Stromal cell of bone marrow (primary cell): Measurements from ENCODE around the gene BEST4.
"Not testable (repeated sequence)": the region's sequence is repeated elsewhere in the genome, so short reads cannot be mapped to it uniquely, and the experiment has no call there.

Source experiments
- DNase-seq: peaks from one replicate; pipeline ENCODE4 v3.0.0-alpha.2; 2012; ENCODE audit warnings: low read depth

The BEST4 gene

DNA sequence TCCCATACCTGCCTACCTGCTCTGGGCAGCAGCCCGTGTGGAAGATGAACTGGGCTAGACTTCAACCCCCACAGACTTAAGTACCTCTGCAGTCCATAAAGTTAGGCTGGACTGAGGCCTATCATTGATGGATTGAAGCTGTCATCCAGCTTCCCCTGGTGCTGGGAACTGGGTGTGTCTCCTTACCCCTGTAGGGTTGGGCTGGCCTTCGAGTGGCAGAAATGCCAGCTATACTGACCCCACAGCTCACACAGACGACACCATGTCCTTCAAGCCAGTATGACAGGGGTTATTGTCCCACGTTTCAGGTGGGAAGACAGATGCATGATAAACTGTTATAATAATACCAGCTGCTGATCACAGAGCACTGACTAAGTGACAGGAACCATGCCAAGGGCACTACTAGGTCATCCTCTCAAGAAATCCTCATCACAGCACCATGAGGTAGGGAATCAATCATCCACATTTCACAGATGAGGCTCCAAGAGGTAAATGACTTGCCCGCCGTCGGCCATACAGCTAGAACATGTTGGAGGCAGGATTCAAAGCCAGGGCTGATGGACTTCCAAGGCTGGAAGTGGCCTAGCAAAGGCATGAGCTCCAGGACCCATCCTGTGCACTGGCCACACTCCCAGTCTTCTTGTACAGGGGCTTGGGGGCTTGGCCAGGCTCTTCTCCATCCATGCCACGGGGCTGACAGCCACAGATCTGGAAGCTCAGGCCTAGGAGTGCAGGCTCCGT is at the start of gene BEST4:
TSS of gene BEST4 (minus strand) at position 51 of the 741 bp plus-strand sequence. CDS start 465 bp downstream, outside the sequence.
- DNase-seq: no peak

DNA sequence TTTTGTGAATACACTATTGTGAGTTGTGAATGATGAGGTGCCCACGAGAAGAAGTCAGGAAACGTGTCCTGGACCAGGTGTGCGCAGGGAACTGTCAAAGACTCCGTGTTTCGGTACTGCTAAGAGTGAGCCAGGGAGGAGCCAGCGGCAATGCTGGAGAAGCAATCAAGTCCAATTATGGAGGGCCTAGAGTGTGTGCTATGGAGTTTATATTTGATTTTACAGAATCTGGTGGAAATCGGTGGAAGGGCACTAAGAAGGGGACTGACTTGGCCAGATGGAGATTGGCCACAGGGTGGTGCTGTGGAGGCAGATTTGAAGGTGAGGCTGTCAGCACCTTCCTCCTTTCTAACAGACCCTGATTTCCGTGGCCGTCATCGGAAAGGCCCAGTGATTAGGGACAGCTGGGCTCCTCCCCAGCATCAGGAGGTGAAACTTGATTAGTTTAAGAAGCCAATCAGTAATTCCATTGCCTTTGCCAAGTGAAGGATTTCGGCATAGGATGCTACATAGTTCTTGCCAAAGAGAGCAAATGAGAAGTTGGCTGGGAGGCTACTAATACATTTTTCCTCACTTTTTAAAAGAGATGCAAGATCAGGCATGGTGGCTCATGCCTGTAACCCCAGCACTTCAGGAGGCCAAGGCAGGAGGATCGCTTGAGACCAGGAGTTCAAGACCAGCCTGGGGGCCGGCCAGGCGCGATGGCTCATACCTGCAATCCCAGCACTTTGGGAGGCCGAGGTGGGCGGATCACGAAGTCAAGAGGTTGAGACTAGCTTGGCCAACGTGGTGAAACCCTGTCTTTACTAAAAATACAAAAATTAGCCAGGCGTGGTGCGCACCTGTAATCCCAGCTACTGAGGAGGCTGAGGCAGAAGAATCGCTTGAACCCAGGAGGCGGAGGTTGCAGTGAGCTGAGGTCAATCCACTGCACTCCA is 48.0 kb upstream of the BEST4 start:
- peak; percentile 68 for DNase-seq

GRCh38 chr1:44834328-44834727 is 46.4 kb upstream of the BEST4 start:
- DNase-seq: no peak

- DNase-seq: no peak
These were observed 44.2 kb upstream of the BEST4 start for GRCh38 chr1:44832056-44832705.

DNA sequence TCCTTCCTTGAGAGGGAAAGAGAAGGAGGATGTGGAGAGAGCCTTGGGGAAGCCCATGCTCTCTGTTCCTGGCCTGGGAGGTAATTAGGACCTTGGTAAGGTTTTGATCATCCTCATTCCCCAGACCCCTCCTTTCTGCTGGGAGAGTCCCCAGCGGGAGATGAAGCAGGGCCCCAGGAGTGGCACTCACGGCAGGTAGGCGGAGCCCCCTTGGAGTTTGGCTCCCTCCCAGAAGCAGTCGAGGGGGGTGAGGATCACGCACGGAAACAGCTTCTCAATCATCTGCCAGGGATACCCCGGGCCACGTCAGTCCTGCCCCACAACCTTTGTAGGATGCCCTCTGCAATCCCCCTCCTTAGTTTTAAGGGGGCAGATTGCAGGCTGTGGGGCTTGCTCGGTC is 43.5 kb upstream of the BEST4 start:
- no peak for DNase-seq

GRCh38 chr1:44830900-44831304 is 42.9 kb upstream of the BEST4 start:
- DNase-seq: no peak

DNA sequence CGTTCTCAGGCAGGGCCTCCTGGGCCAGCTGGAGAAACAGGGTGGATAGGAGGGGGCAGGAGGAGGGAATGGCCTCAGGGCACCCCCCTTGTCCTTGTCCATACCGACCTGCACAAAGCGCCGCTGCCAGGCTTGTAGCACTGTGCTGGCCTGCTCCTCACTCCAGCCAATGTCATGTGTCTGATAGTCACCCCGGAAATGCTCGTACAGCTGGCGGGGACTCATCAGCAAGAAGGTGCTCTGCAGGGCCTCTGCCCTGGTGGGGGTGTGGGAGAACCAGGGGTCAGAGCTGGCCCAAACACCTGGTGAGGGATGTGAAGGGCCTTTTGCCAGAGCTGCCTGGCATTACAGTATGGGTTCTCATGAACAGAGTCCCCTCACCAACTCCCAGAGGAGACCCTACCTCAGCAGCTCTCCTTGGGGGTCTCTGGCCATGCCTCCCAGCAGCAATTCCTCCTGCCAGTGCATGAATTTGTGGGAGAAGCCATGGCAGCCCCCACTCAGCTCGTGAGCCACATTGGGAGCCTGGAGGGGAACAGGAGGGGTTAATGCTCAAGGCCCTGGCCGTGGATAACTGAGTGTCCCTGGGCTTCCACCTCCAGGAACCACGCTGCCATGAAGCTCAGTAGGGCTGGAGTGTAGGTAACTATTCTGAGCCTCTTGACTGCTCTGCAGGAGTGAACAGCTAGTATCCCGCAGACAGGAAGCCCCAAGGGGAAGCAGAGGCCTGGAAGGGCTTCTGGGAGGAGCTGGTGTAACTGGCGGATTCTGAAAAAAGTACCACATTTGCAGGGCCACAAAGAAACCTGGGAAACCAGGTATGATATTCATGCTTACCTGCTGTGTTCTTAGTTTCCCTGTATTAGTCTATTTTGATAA is 41.8 kb upstream of the BEST4 start:
- no peak for DNase-seq

DNA sequence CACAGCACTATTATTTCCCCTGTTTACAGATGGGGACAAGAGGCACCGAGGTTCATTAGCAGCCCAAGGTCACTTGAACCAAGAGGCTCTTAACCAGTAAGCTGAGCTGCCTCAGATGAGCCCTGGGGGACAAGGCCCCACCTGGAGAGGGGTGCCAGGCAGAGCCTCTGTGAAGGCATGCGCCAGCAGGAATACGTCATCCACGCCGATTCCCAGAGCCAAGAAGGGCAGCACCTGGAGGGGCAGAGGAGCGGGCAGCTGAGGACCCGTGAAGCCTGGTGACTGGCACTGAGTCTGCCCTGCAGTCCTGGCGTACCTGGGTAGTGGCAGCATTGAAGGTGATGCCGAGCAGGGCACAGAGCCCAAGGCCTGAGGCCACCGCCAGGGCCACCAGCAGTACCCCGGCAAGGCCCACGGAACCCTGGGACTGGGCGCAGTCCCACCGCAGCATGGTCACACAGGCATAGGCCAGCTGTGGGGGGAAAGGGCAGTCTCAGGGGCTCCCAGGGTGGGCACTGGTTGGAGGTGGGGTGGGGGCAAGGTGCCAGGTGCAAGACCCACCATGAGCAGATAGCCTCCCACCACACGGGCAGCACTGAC is 41.0 kb upstream of the BEST4 start:
- no peak for DNase-seq

GRCh38 chr1:44828003-44828651 is 40.2 kb upstream of the BEST4 start:
- DNase-seq: no peak

GRCh38 chr1:44827197-44828002 is 39.4 kb upstream of the BEST4 start:
- no peak for DNase-seq

DNA sequence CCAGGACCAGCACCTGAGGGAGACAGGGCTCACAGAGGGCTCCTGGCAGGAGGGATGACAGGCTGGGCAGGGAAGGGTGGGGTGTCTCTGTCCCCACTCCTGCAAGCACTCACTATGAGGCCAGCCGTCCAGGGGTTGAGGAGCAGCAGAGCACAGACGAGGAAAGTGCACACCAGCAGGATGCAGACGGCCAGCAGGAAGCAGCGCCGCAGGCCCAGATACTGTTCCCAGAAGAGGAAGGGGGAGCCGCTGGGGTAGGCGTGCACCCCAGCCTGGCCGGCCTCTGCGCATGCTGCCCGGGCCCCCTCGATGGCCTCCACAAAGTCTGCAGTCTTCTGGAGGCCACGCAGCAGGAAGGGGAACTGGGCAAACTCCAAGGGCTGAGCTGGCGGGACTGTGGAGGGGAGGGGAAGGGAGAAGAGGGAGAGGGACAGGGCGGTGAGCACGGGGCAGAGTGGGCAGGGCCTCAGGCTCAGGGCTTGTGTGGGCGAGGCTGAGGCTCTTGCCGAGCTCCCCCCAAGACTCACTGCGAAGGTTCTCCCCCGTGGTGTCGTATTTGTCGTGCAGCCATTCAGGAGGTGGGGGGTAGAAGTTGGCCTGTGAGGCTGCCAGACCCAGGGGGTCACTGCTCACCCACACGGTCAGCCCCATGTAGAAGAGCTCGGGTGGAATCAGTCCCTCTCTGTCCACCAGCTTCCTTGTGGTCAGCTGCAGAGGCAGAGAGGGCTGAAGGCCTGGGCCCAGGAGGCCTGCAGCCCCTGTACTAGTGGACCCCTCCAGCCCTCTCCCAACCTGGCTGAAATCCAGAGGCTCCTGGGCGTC is 38.6 kb upstream of the BEST4 start:
- no peak for DNase-seq

DNA sequence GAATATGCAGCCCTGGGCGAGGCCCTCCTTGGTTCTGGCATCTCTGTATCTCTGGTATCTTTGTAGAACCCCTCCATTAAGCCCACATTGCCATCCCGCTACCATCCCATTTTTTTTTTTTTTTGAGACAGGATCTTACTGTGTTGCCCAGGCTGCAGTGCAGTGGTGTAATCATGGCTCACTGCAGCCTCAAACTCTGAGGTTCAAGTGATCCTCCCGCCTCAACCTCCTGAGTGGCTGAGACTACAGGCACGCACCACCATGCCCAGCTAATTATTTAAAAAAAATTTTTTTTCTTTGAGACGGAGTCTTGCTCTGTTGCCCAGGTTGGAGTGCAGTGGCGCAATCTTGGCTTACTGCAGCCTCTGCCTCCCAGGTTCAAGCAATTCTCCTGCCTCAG is 36.4 kb upstream of the BEST4 start:
- DNase-seq: not testable (repeated sequence)

GRCh38 chr1:44822981-44823451 is 35.0 kb upstream of the BEST4 start:
- DNase-seq: no peak

- no peak for DNase-seq
These were observed 34.2 kb upstream of the BEST4 start for GRCh38 chr1:44822131-44822701.

DNA sequence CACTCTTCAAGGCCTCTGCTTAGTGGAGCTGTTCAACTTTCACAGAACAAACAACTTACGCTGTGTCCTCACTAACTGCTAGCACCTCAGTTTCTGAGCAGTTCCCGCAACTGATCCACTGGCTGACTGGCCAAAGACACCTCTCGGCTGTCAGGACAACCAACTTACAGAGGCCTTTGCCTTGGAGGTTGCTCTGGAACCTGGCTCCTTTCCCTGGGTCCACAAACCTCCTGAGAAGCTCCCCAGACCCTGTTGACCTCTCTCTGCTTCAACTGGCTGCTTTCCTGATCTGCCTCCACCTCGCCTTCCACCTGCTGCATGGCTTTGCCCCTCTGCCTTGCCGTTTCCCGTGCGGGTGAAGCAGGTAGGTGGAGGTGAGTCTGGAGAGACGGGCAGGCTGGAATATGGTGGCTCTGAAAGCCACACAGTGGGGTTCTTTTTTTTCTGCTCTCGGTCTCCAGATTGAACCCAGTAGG is 33.3 kb upstream of the BEST4 start:
- no peak for DNase-seq

- no peak for DNase-seq
These were observed 32.6 kb upstream of the BEST4 start for GRCh38 chr1:44820328-44821239.
